Measurements from ENCODE around the gene ASIC3.
A peak's percentile ranks its signal among the peaks of the same experiment; 100 is the strongest.

The ASIC3 gene

GRCh38 chr7:151058781-151059366, 10.5 kb downstream of the ASIC3 start:
- no peak for DNase-seq

GRCh38 chr7:151059367-151060112, 11.2 kb downstream of the ASIC3 start, which contains the start of gene SLC4A2:
SLC4A2 (plus strand) TSS chr7:151059589; CDS start chr7:151061988, 2,399 bp downstream.
- peak; percentile 73 for DNase-seq

GRCh38 chr7:151060113-151060415, 11.7 kb downstream of the ASIC3 start:
- no peak for DNase-seq

GRCh38 chr7:151060416-151061212, 12.3 kb downstream of the ASIC3 start:
- DNase-seq: no peak

GRCh38 chr7:151061213-151062110, 13.1 kb downstream of the ASIC3 start:
- no peak for DNase-seq

GRCh38 chr7:151062111-151062398, 13.7 kb downstream of the ASIC3 start:
- no peak for DNase-seq

GRCh38 chr7:151062399-151063211, 14.3 kb downstream of the ASIC3 start:
- DNase-seq: no peak

- DNase-seq: no peak
These were observed 14.9 kb downstream of the ASIC3 start for GRCh38 chr7:151063212-151063561.

- no peak for DNase-seq
These were observed 16.1 kb downstream of the ASIC3 start for GRCh38 chr7:151064454-151064853.

GRCh38 chr7:151064993-151065392, 16.7 kb downstream of the ASIC3 start:
- DNase-seq: no peak

- no peak for DNase-seq
These were observed 17.2 kb downstream of the ASIC3 start for GRCh38 chr7:151065516-151065915.

GRCh38 chr7:151066273-151066974, 18.1 kb downstream of the ASIC3 start:
- DNase-seq: no peak

GRCh38 chr7:151068069-151068773, 19.9 kb downstream of the ASIC3 start:
- no peak for DNase-seq

- no peak for DNase-seq
These were observed 21.7 kb downstream of the ASIC3 start for GRCh38 chr7:151069841-151070573.

- no peak for DNase-seq
These were observed 22.2 kb downstream of the ASIC3 start for GRCh38 chr7:151070574-151070960.

- DNase-seq: no peak
These were observed 22.9 kb downstream of the ASIC3 start for GRCh38 chr7:151071032-151071866.

GRCh38 chr7:151073990-151074389, 25.7 kb downstream of the ASIC3 start:
- no peak for DNase-seq

- DNase-seq: no peak
These were observed 26.7 kb downstream of the ASIC3 start for GRCh38 chr7:151074817-151075661.

GRCh38 chr7:151075662-151075971, 27.3 kb downstream of the ASIC3 start:
- no peak for DNase-seq

Data from stimulated activated CD4-positive, alpha-beta T cell treated with anti-CD3 and anti-CD28 coated beads, Interleukin-4, amount 100 ng/mL, for 1 hour (primary cell).